ENCODE data around the gene DCXR.

The DCXR gene

DNA sequence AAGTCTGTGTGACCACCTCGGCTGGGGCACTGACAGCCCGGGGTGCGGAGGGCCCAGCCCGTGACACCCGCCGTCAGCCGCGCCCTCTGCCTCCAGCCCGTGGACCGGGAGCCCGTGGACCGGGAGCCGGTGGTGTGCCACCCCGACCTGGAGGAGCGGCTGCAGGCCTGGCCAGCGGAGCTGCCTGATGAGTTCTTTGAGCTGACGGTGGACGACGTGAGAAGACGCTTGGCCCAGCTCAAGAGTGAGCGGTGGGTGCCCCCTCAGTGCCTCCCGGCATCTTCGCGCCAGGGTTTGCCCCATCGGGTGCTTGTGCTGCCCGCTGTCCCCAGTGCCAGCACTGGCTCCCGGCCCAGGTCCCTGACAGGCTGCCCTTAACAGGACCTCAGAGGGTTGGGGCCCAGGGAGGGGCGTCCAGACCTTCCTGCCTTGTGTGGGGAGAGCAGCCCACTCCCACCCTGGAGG, 28.5 kb downstream of the DCXR start:
- DNase-seq = no peak

DNA sequence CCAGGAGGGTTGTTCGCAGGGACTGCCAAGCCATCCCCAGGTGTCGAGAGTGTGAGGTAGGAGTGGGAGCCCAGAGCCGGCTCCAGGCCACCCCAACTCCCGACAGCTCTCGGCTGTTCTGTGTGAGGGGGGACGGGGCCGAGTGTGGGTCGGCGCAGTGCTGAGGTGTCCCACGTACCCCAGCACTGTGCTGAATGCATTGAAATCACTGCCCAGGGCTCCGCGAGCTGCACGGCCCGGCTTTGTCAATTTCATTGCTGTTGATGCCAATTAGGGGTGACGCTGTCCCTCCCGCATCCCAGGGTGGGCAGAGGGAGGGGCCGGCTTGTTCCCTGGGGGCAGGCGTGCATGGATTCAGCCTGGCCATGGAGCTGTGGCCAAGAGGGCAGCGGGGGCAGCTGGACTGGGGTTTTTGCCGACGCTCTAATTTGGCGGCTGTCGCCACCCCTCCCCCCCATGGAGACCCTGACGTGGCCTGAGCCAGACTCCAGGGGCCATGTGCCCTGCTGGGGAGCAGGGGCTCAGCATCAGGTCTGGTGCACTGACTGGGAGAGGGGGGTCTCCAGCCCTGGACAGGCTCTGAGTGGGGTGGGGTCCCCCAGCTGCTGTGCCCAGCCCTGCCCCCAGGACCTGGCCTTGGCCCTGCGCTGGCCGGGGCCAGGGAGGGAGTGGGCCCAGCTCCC, 29.1 kb downstream of the DCXR start:
- DNase-seq = no peak

DNA sequence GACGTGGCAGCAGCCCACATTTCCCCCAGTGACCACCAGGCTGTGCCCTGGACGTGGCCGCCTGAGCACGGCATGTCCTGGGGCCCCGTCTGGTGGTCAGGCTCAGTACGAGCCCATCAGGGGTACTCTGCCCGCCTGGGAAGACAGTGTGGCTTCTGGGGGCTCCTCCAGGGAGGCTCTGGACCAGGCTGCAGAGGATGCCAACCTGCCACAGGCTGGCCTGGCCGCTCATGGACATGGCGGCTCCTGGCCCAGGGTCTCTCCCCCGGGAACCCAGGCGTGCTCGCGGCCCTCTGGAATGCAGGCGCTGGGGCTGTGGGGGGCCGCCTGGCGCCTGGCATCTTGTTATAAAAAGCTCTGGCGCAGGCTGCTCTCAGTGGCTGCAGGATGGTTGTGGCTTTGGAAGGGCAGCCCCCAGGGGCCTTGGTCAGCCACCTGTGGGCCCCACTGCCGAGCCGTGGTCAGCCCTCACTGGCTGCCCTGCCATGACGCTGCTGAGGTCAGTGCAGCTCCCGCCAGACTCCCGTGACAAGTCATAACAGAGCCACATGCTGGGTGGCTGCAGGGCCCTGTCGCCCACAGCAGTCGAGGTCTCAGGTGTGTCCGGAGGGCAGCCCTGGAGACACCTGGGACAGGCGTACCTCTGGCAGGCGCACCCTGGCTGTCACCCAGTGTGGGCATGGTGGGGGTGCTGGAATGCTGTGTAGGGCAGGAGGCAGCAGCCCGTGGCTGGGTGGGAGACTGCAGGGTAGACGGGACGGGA, 29.8 kb downstream of the DCXR start:
- DNase-seq = no peak

DNA sequence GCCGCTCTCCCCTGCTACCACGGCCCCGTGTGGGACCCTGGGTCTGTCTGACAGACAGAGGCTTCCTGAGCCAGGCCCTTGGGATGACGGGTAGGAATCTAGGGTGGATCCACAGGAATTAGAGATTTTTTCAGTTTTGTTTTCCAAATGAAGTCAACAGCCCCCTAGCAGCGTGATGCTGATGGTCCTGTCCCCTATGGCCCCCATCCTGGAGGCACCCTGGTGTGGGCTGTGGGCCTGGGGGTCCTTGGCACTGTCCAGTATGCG, 30.3 kb downstream of the DCXR start:
- DNase-seq = no peak

DNA sequence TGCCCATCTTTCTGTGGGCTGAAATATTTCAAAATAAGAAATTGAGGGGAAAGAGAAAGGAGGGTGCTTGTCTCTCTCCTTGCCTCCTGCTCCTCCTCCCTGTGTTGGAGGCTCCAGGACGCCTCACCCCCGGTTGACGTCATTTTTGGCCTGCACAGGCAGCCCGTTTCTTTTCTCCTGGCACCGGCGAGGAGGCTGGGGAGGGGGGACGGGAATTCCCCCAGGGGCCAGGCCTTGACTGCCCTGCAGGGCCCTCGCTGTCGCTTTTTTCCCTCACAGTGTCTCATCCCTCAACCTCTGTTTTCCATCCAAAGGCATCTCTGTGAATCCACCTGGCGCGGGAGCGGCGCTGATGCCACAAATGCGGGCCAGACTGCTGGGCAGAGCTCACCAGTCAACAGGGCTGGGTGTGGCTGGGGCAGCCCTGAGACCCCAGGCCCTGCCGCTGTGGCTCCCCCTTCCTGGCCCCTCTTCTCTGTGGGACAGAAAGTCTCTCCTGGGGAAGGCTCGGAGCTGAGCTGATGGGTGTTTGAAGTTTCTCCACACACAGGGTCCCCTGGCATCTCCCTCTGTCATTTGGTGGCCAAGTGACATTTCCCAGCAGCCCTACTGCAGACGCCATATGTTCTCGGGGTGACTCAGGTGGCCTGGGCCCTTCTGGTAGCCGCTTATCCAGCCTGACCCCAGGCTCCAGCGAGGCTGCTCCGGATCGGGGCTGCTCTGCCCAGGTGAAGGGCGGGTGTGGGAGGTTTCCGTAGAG, 30.8 kb downstream of the DCXR start:
- no peak for DNase-seq

DNA sequence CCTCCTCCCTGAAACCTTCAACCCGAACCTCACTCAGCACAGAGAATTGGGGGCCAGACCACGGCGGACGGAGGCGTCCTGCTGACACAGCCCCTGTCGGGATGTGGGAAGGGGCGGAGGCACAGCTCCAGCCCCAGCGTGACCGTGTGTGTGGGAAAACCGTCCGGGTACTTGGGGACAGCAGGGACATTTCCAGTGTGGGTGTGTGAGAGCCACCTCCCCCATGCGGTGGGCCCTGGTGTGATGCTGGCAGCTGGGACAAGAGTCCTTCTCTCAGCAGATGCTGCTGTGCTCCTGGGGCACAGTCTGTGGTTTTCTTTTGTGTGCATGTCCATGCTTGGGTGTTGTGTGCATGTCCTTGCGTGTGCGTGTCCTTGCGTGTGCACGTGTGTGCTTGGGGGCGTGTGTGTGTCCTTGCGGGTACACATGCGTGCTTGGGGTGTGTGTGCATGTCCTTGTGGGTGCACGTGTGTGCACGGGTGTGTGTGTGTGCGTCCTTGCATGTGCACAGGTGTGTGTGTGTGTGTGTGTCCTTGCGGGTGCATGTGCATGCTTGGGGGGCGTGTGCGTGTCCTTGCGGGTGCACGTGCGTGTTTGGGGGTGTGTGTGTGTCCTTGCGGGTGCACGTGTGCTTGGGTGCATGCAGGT, 31.7 kb downstream of the DCXR start:
- DNase-seq = no peak

DNA sequence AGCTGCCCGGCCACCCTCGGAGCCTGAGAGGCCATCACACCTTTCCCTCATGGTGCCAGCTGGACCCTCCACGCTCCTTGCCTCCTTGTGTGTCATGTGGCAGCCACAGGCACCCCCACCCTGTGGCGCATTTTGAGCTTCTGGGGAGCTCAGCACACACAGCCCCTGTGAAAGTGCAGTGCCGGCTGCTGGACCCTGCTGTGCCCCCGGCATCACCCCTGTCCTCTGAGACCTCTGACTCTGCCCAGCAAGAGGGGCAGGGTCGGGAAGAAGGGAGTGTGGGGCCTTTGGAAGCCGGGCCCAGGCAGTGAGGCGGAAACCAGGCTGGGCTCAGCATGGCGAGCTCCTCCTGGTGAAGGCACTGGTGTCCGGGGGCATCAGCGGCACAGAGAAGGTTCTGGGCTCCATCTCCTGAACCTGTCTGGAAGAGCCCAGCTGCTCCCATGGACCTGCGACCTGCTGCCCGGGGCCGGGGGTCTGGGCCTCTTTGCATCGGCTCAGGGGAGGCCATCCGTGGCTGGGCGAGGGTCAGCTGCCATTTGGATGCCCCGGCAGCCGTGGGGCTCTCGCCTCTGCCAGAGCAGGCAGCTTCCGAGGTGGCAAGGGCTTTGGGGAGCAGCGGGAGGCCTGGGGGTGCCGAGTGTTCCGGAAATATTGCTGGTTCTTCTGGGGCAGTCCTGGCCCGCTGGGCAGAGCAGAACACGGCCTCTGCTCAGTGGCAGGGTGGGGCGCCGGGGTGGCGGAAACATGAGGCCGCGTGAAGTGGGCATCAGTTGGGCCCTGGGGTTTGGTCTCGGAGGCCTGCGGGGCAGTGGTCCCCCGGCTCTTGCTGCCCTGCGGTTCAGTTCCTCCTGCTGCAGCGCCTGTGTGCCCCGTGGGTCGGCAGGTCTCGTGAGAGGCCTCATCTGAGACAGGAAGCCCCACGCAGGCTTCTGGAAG, 32.7 kb downstream of the DCXR start:
- no peak for DNase-seq

DNA sequence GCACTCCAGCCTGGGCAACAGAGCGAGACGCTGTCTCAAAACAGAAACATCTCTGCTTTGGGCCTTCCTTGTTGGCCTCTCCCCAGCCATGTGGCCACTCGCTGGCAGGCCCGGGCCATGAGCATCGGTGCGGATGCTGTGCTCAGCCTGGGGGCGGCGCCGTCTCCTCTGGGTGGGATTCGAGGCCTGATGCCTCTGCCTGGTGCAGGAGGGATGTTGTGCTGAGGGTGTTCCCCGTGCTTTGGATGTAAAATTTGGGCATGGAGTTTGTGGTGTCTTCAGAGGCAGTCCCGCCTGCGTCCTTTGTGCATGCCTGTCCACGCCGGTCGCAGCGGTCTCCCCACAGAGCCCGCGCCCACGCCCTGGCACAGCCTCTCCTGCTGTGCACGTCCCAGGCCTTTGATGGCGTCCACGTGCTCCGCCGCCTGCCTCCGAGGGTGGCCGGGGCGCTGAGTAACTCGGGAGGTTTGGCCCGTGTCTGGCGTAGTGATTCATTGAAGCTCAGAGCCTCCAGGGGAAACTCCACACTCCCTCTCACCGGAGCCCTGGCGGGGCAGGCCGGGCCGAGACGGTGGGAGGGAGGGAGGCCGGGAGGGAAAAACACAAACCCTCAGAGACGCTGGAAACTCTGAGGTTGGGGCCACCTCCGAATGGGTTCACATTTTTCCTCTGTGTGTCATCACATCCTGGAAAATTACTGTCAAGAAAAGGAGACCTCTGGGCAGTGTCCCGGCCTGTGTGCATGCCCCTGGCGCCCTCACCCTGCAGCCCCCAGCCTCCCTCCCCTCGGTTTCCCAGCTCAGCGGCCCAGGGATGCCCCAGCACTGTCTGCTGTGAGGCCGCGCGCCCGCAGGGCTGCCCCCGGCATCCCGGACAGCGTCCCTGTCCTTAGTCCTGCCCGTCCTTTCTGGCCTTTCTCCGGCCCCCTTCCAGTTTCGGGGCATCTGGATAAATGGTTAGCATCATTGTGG, 33.8 kb downstream of the DCXR start:
- no peak for DNase-seq

DNA sequence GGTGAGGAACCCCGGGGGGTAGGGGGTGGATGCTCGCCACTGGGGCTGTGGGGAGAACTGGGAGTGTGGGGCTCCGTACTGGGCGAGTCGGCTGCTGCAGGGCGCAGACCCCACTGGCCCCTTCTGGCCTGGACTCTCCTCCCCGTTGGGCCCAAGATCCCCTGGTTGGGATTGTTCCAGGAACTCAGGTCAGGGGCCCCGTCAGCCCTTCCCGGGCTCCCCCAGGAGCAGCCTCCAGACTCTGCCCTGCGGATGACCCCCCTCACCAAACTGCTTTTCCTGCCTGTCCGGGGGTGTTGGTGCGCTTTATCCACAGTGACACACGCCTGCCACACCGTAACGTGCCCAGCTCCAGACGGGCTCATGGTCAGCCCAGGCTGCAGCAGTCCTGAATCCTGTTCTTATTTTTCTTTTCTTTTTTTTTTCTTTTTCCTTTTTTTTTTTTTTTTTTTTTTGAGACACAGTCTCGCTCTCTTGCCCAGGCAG, 35.9 kb downstream of the DCXR start:
- no peak for DNase-seq

DNA sequence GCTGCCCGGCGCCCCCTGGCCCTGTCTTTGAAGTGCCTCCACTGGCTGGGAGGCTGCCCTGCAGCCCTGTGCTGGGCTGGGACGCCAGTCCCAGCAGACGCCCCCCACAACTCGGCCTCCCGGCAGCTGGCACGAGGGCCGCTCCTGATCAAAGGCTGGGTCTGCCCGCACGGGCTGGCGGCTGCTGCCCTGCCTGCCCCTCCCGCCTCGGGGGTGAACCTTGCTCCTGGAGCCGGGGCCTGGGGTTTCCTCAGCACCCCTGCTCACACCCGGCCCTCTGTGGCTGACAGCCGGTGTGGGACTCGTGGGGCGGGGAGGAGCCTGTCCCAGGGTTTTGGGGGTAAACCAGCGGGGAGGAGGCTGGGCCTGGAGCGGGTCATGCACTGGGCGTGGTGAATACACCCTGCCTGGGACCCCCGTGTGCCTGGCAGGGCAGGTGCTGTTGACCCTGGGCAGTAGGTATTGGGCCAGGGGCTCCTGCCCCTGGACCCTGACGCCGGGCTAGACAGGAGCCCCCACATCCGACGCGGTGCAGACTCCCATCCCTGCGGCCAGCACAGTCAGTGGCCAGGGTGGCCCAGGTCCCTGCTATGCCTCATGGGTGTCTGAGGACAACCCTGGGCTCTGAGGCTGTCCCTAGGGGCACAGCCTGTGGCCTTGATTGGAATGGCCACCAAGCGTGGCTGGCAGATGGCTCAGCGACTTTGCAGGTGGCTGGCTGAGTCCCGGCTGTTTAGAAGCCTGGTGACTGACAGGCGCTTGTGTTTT, 36.5 kb downstream of the DCXR start:
- DNase-seq = no peak

DNA sequence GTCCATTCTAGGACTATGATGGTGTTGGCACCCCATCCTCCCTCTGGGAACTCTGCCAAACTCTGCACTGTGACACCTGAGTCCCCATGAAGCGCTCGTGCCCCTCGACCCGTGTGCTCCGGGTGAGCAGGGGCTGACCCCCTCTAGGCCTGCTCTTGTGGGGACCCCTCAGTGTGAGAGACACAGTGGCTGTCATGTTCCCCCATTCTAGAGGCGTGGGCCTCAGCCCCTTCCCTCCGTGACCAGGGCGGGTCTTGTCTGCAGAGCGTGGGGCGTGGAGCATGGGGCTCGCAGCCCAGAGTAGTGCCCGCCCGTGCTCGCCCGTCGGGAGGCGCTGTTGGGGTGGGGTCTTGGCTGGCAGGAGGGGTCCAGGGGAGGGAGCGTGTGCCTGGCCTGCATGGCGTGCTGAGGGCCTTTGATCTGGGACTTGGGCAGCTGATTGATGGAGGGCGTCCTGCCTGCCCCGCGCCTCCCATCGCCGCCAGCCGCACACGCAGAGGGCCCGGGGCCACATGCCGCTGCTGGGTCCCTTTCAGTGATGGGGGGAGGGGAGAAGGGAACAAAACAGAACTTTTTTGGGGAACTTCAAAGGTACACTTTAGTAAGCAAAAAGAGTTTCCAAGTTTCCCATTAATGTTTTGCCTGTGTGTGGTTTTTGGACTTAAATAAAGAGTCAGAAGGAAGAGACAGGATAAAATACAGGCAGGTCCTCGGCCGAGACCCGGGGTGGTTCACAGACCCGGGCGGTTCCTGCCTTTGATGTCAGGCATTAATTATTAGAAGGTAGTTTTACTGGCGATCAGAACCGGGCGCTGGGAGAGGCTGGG, 37.3 kb downstream of the DCXR start:
- no peak for DNase-seq

DNA sequence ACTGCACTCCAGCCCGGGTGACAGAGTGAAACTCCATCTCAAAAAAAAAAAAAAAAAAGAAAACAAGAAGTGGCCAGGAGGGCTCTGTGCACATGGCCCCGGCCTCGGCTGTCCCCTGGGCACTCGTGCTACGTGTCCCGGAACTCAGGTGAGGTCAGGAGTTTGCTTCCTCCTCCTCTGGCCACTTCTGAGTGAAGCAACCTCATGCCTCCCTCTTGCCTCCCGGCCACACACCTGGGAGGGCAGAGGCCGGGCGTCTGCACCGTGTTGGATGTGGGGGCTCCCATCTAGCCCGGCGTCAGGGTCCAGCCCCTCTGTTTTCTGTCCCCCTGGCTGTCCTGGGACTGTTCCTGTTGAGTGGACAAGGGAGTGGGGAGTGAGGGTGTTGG, 37.9 kb downstream of the DCXR start:
- no peak for DNase-seq

DNA sequence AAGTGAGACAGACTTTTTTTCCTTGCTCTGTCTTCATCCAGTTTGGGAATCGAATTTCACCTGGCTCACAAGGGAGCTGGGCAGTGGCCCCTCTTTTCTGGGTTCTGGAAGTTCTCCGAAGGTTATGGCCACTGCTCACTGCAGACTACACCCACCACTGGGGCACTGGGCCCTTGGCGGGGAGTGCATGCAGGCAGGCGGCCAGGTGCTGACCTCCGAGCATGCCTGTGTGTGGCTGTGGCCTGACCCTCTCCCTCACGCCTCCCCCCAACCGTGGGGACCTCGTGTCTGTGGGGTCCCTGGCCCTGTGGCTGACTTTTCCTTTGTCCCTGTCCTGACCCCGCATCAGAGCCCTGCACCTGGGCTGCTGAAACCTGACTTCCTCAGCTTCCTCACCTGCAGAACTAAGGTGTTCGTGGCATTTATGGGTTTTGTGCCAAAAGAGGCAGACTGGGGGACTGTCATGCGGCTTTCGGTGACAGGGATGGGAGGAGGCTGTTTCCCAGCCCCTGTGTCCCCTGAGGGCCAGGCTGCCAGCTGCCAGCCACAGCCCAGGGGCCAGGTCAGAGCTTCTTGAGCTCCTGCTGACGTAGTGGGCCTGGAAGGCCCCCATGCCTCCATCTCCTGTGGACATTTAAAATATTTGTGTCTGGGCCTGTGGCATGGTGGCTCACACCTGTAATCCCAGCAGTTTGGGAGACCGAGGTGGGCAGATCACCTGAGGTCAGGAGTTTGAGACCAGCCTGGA, 38.6 kb downstream of the DCXR start:
- no peak for DNase-seq

DNA sequence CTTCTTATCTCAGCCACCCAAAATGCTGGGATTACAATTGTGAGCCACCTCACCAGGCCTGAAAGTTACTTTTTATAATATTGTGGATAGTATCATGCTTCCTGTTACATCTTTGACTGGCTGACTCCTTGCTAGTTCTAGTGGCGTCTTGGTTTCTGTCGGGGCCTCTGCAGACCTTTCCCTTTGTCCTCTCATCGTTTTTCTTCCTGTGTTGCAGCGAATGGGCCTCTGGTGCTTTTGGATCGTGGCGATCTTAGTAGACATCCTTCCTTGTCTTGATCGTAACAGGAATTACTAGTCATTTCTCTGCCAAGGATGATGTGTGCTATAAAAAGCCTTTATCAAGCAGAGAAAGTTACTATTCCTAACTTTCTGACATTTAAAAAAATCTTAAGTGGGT, 39.3 kb downstream of the DCXR start:
- no peak for DNase-seq

DNA sequence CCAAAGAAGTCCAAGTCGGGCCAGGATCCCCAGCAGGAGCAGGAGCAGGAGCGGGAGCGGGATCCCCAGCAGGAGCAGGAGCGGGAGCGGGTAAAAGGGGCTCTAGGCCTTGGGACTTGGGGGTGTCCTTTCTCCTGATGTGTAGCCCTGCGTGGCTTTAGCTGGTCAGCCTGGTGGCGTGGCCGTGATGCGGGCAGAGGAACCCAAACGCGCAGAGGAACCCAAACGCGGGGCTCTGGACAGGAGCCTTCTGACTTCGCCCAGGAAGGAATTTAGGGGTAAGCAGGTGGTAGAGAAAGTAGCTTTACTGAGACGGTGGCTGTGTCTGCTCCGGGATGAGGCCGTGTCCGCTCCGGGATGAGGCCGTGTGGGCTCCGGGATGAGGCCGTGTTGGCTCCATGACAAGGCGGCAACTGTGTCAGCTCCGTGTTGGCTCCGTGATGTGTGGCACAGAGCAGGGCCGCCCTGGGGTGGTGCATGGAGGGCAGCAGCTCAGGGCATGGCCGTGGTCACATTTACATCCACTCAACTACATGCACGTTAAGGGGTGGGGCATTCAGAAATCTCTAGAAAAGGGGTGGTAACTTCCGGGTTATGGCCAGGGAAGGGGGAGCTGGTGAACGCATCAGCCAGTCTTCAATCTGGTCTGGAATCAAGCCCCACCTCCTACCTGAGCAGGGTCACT, 40.6 kb downstream of the DCXR start:
- DNase-seq = no peak

DNA sequence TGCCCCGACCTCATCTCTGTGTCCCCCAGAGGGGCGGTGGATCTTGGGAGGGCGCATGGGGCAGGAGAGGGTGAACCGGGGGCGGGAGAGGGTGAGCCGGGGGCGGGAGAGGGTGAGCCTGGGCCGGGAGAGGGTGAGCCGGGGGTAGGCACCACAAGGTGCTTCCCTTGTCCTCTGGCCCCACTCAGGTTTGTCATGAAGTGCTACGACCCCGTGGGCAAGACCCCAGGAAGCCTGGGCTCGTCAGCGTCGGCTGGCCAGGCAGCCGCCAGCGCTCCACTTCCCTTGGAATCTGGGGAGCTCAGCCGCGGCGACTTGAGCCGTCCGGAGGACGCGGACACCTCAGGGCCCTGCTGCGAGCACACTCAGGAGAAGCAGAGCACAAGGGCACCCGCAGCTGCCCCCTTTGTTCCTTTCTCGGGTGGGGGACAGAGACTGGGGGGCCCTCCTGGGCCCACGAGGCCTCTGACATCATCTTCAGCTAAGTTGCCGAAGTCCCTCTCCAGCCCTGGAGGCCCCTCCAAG, 41.2 kb downstream of the DCXR start:
- DNase-seq = no peak

DNA sequence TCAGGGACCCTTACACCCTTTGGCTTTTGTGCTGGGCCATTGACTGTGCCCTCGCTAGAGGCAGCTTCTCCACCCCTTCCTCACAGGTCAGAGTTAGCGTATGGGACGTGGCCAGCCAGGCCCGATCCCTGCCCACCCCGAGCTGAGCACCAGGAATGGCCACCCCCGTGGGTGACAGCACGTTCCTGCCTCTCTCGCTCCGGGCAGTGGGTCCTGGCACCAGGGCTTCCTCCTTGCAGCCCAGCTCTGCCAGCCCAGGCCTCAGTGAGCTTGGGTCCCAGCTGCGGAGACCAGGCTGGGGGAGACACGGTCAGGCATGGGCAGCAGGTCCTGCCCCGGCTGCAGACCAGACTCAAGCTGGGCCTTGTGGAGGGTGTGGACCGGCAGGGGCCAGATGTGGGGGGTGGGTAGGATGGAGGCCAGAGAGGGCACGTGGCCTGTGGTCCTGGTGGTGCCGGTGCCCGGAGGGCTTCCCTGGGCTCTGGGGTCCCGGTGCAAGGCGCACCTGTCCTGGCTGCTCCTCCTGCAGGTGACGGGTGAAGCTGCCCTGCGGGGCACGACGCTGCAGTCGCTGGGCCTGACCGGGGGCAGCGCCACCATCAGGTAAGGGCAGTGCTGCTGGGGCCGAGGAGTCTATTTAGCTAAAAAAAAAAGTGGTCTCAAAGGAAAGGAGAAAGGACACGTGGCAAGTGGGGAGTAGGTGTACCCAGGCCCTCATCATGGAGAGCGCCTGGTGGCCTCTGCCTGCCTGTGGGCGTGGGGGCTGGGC, 41.9 kb downstream of the DCXR start:
- no peak for DNase-seq
